HepG2 (cell line): Measurements from ENCODE around the gene STC2. TPM values are rescaled to one million over a fixed set of nuclear protein-coding genes. Genes with fewer than 3 reads are reported as not detected.

Experiments used
- CEBPG ChIP-seq: IDR thresholded peaks from 2 replicates; pipeline ENCODE4 v1.6.1; 2016
- CERS6 ChIP-seq: sonication (generic); formaldehyde crosslinking; IDR thresholded peaks from 2 replicates; pipeline ENCODE4 v1.5.0; 2020; ENCODE audit warnings: missing genetic modification reagents
- DPF2 ChIP-seq: sonication (generic); formaldehyde crosslinking; IDR thresholded peaks from 2 replicates; pipeline ENCODE4 v1.4.0; 2020; ENCODE audit warnings: mild to moderate bottlenecking, low read depth, missing genetic modification reagents, borderline replicate concordance
- GMEB2 ChIP-seq: IDR thresholded peaks from 2 replicates; pipeline ENCODE4 v1.6.1; 2016; ENCODE audit warnings: missing biosample characterization, missing genetic modification reagents, low read depth
- HBP1 ChIP-seq: IDR thresholded peaks from 2 replicates; pipeline ENCODE4 v1.6.1; 2016; ENCODE audit warnings: low read depth, control low read depth
- KLF16 ChIP-seq, 2 experiments: sonication (generic) in 1 of 2; formaldehyde crosslinking in 1 of 2; IDR thresholded peaks; 2 replicates each; pipeline versions ENCODE4 v1.6.1 to v1.8.0; 2016 to 2023; ENCODE audit warnings: missing genetic modification reagents in 2 of 2, missing compliant biosample characterization in 1 of 2
- LCORL ChIP-seq, 2 experiments: fragments of 450-650 bp in 1 of 2; sonication (generic) in 1 of 2; formaldehyde crosslinking in 1 of 2; IDR thresholded peaks; 2 replicates each; pipeline versions ENCODE4 v1.5.0 to v1.6.1; 2017 to 2020; ENCODE audit warnings: antibody characterized with exemption in 1 of 2, missing genetic modification reagents in 1 of 2
- MNT ChIP-seq: fragments of 450-650 bp; IDR thresholded peaks from 2 replicates; pipeline ENCODE4 v1.6.1; 2016
- RFXANK ChIP-seq: IDR thresholded peaks from 2 replicates; pipeline ENCODE4 v1.6.1; 2016
- RORA ChIP-seq: sonication (generic); formaldehyde crosslinking; IDR thresholded peaks from 2 replicates; pipeline ENCODE4 v1.5.0; 2020; ENCODE audit warnings: mild to moderate bottlenecking, missing genetic modification reagents, moderate library complexity
- SALL2 ChIP-seq: sonication (generic); formaldehyde crosslinking; IDR thresholded peaks from 2 replicates; pipeline ENCODE4 v1.8.1; 2023; ENCODE audit warnings: mild to moderate bottlenecking, missing genetic modification reagents, inconsistent platforms
- ZBTB34 ChIP-seq: sonication (generic); formaldehyde crosslinking; IDR thresholded peaks from 2 replicates; pipeline ENCODE4 v1.8.0; 2022; ENCODE audit warnings: mild to moderate bottlenecking, missing genetic modification reagents
- ZNF17 ChIP-seq: sonication (generic); formaldehyde crosslinking; IDR thresholded peaks from 2 replicates; pipeline ENCODE4 v1.5.0; 2020; ENCODE audit warnings: mild to moderate bottlenecking, missing genetic modification reagents
- ZNF205 ChIP-seq: IDR thresholded peaks from 2 replicates; pipeline ENCODE4 v1.6.1; 2018; ENCODE audit warnings: missing biosample characterization, missing genetic modification reagents
- ZNF550 ChIP-seq: sonication (generic); formaldehyde crosslinking; IDR thresholded peaks from 2 replicates; pipeline ENCODE4 v1.4.0; 2020; ENCODE audit warnings: mild to moderate bottlenecking, missing genetic modification reagents, borderline replicate concordance
- ZNF552 ChIP-seq: sonication (generic); formaldehyde crosslinking; IDR thresholded peaks from 2 replicates; pipeline ENCODE4 v1.9.0; 2022; ENCODE audit warnings: missing genetic modification reagents, mild to moderate bottlenecking, borderline replicate concordance
- polyA plus RNA-seq, 8 experiments: library from polyadenylated mRNA; depleted of rRNA in 3 of 8; stranded (reverse) in 7 of 8; unstranded in 1 of 8; fragments of >200 nt; fragmentation: Illumina TruSeq in 4 of 8; extraction: Trizol in 4 of 8; gene quantifications; 2 replicates each; pipeline versions ENCODE4 v1.2.1 to v1.2.3, GENCODE V29; 2011 to 2016; ENCODE audit warnings: low read depth in 4 of 8, missing spikeins in 1 of 8, mixed read lengths in 1 of 8; ENCODE audit not compliant: insufficient read depth in 1 of 8
- total RNA-seq, 5 experiments: library from RNA; depleted of rRNA; stranded (reverse); fragments of >200 nt; fragmentation: Illumina TruSeq; extraction: Trizol; gene quantifications; 2 replicates each; pipeline ENCODE4 v1.2.3, GENCODE V29; 2016; ENCODE audit warnings: low read depth in 1 of 5
- TF ChIP-seq, protein P1 (sequence below): sonication (generic); formaldehyde crosslinking; IDR thresholded peaks from 2 replicates; pipeline ENCODE4 v1.5.0; 2020; ENCODE audit warnings: missing genetic modification reagents
- TF ChIP-seq, protein P2 (sequence below): sonication (generic); formaldehyde crosslinking; conservative IDR thresholded peaks from 2 replicates; pipeline ENCODE4 v1.8.1; 2023; ENCODE audit warnings: missing genetic modification reagents

The STC2 gene
- total and polyA plus RNA-seq, 2 of the 13 experiments (the other 11 are each of a cell fraction or from before 2014, with no cell fraction given), result 27.1 to 69.2 TPM

- TF ChIP-seq MNT, result no peak
- peak; percentile 65; the same call in 1 of the 2 replicates for TF ChIP-seq HBP1 (CRISPR knock-in tag)
- TF ChIP-seq, protein P1, sequence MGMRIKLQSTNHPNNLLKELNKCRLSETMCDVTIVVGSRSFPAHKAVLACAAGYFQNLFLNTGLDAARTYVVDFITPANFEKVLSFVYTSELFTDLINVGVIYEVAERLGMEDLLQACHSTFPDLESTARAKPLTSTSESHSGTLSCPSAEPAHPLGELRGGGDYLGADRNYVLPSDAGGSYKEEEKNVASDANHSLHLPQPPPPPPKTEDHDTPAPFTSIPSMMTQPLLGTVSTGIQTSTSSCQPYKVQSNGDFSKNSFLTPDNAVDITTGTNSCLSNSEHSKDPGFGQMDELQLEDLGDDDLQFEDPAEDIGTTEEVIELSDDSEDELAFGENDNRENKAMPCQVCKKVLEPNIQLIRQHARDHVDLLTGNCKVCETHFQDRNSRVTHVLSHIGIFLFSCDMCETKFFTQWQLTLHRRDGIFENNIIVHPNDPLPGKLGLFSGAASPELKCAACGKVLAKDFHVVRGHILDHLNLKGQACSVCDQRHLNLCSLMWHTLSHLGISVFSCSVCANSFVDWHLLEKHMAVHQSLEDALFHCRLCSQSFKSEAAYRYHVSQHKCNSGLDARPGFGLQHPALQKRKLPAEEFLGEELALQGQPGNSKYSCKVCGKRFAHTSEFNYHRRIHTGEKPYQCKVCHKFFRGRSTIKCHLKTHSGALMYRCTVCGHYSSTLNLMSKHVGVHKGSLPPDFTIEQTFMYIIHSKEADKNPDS (CRISPR knock-in tag), result no peak
- 0 out of 4 replicates have a peak, but pooled peaks of 1 of the 2 experiments have one; percentile 20 for TF ChIP-seq KLF16 (CRISPR knock-in tag; IDR thresholded peaks at IDR 0.05)
- no peak for TF ChIP-seq ZNF550
- no peak for TF ChIP-seq ZBTB34
- no peak for TF ChIP-seq CEBPG
- TF ChIP-seq ZNF552 (CRISPR knock-in tag), result no peak
- TF ChIP-seq GMEB2, result no peak
- TF ChIP-seq RORA (CRISPR knock-in tag), result no peak
- TF ChIP-seq ZNF205 (CRISPR knock-in tag), result no peak
- TF ChIP-seq RFXANK, result no peak
- no peak for TF ChIP-seq SALL2
- TF ChIP-seq CERS6 (CRISPR knock-in tag), result no peak
- no peak for TF ChIP-seq ZNF17 (CRISPR knock-in tag)
- TF ChIP-seq, protein P2, sequence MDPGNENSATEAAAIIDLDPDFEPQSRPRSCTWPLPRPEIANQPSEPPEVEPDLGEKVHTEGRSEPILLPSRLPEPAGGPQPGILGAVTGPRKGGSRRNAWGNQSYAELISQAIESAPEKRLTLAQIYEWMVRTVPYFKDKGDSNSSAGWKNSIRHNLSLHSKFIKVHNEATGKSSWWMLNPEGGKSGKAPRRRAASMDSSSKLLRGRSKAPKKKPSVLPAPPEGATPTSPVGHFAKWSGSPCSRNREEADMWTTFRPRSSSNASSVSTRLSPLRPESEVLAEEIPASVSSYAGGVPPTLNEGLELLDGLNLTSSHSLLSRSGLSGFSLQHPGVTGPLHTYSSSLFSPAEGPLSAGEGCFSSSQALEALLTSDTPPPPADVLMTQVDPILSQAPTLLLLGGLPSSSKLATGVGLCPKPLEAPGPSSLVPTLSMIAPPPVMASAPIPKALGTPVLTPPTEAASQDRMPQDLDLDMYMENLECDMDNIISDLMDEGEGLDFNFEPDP (CRISPR knock-in tag), result no peak
- no peak for TF ChIP-seq LCORL (IDR thresholded peaks at IDR 0.05)
- TF ChIP-seq LCORL (CRISPR knock-in tag; IDR thresholded peaks at IDR 0.05), result no peak
- TF ChIP-seq DPF2 (CRISPR knock-in tag), result no peak
These were observed 34.2 kb downstream of the STC2 start (continued) for GRCh38 chr5:173293817-173294672.
